ENCODE results near the gene ZSCAN18. TPM values are rescaled to one million over a fixed set of nuclear protein-coding genes. Genes with fewer than 3 reads are reported as not detected.

ZSCAN18 gene
- total RNA-seq, 1 donor from 2014 or later = 31.8 TPM

DNA sequence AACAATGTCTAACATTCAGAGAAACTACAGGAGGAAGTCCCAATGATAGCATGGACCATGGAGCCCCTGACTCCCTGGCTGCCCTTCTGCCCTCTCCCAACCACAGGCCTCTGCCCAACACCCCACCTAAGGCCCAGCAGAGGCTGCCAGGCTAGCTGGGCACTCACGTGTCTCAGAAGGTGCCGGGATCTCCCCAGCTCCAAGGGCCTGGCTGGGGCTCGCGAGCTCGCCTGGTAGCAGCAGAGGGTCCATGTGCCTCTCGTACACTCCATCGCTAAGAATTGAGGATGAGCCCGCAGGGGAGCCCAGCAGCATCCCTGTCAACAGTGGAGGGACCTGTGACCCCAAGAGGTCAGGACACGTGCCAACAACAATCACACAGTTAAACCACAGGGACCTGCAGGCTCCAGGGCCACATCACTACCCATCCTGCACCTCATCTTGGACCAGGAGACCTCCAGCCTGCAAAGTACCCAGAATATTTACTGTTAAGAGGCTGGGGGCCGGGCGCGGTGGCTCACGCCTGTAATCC lies 9.4 kb downstream of the ZSCAN18 start:
- H3K27me3 Mint-ChIP-seq (ENCODE audit: low read depth, unreplicated experiment) = no peaks in the 10 kb centered on the region
- no peaks in the 10 kb centered on the region for H3K4me1 Mint-ChIP-seq (ENCODE audit: low read depth, unreplicated experiment)
- no peaks in the 10 kb centered on the region for H3K4me1 ChIP-seq (ENCODE audit: insufficient read depth, low read length)
- H3K9me3 ChIP-seq (ENCODE audit: insufficient read depth, low read depth, low read length) = peaks cover 33% of the 10 kb centered on the region
- peaks cover 46% of the 10 kb centered on the region for H3K36me3 Mint-ChIP-seq (ENCODE audit: low read depth, unreplicated experiment)
- H3K79me2 ChIP-seq (ENCODE audit: insufficient read depth, low read length) = no peaks in the 10 kb centered on the region
- no peak overlapping the region for H3K27ac ChIP-seq (ENCODE audit: low read depth, low read length)
- no peak overlapping the region for H3K9ac ChIP-seq (ENCODE audit: low read length)
- H3K27ac Mint-ChIP-seq (ENCODE audit: unreplicated experiment) = no peak overlapping the region
- no peak overlapping the region for H3K4me3 ChIP-seq (ENCODE audit: insufficient read depth, low read depth, low read length)
- H3K4me2 ChIP-seq (ENCODE audit: low read length) = no peak overlapping the region
- H2AFZ ChIP-seq (ENCODE audit: low read depth, low read length) = no peak overlapping the region
- H3K27me3 ChIP-seq (ENCODE audit: insufficient read depth, low read length) = no peaks in the 10 kb centered on the region
- DNase-seq (ENCODE audit: low read depth) (no peak), FAIRE-seq (no peak)
- no peaks in the 10 kb centered on the region for H4K20me1 ChIP-seq (ENCODE audit: insufficient read depth, low read length)
- H3K9me3 Mint-ChIP-seq (ENCODE audit: unreplicated experiment) = peaks cover 18% of the 10 kb centered on the region
- no peak overlapping the region for H3K4me3 Mint-ChIP-seq (ENCODE audit: unreplicated experiment)
- no peaks in the 10 kb centered on the region for H3K36me3 ChIP-seq (ENCODE audit: insufficient read depth, low read length)
- TF ChIP-seq, protein P1, sequence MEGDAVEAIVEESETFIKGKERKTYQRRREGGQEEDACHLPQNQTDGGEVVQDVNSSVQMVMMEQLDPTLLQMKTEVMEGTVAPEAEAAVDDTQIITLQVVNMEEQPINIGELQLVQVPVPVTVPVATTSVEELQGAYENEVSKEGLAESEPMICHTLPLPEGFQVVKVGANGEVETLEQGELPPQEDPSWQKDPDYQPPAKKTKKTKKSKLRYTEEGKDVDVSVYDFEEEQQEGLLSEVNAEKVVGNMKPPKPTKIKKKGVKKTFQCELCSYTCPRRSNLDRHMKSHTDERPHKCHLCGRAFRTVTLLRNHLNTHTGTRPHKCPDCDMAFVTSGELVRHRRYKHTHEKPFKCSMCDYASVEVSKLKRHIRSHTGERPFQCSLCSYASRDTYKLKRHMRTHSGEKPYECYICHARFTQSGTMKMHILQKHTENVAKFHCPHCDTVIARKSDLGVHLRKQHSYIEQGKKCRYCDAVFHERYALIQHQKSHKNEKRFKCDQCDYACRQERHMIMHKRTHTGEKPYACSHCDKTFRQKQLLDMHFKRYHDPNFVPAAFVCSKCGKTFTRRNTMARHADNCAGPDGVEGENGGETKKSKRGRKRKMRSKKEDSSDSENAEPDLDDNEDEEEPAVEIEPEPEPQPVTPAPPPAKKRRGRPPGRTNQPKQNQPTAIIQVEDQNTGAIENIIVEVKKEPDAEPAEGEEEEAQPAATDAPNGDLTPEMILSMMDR (IDR thresholded peaks at IDR 0.05; ENCODE audit: insufficient read depth, low read depth, low read length) = no peak
- TF ChIP-seq EZH2 (IDR thresholded peaks at IDR 0.05; ENCODE audit: insufficient read depth, low read length) = no peak

DNA sequence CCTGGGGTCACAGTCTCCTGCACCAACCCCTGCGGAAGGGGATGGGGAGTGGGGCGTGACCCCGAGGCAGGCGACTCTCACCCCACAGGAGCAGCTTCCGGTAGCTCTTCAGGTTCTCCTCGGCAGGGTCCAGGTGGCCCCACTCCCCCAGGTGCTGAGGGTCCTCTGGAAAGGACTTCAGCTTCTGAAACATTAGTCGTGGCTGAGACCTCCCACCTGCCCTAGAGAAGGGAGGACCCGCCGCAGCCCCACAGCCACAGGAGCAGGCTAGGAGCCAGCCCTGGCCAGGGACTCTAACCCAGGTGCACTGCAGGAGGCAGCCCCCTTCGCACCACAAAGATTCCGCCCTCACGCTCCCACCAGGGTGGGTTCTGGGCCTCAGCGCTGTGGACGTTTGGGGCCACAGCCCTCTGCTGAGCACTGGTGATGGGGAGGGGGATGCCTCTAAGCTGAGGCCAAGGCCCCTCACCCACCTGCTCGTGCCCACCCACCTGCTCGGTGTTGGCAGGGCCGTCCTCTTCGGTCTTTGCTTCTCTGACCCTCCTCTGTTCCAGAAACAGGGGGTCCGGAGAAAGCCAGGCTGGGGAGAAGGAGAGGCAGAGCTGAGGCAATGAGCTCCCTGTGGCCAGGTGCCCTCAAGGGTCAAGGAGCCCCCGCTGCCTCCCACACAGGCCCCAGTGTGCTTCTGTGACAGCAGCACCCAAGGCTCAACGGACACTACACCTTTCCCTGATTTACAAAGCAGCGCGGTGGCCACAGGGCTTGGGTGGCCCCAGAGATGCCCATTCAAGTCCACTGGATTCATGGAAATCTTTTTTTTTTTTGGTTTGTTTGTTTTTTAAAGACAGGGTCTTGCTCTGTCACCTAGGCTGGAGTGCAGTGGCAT lies 11.0 kb downstream of the ZSCAN18 start:
- Histone ChIP-seq H3K9me3 (ENCODE audit: insufficient read depth, low read depth, low read length) (peaks cover 29% of the 10 kb centered on the region), H3K4me1 (ENCODE audit: insufficient read depth, low read length) (no peaks in the 10 kb centered on the region), H3K9ac (ENCODE audit: low read length) (no peak overlapping the region), H3K36me3 (ENCODE audit: insufficient read depth, low read length) (no peaks in the 10 kb centered on the region), H3K4me2 (ENCODE audit: low read length) (no peak overlapping the region), H3K27ac (ENCODE audit: low read depth, low read length) (no peak overlapping the region), H3K27me3 (ENCODE audit: insufficient read depth, low read length) (no peaks in the 10 kb centered on the region), H4K20me1 (ENCODE audit: insufficient read depth, low read length) (no peaks in the 10 kb centered on the region), H3K4me3 (ENCODE audit: insufficient read depth, low read depth, low read length) (no peak overlapping the region), H3K79me2 (ENCODE audit: insufficient read depth, low read length) (no peaks in the 10 kb centered on the region), H2AFZ (ENCODE audit: low read depth, low read length) (no peak overlapping the region)
- DNase-seq (ENCODE audit: low read depth) (no peak), FAIRE-seq (no peak)
- Mint-ChIP-seq H3K4me3 (ENCODE audit: unreplicated experiment) (no peak overlapping the region), H3K36me3 (ENCODE audit: low read depth, unreplicated experiment) (peaks cover 48% of the 10 kb centered on the region), H3K9me3 (ENCODE audit: unreplicated experiment) (peaks cover 21% of the 10 kb centered on the region), H3K27me3 (ENCODE audit: low read depth, unreplicated experiment) (no peaks in the 10 kb centered on the region), H3K27ac (ENCODE audit: unreplicated experiment) (no peak overlapping the region), H3K4me1 (ENCODE audit: low read depth, unreplicated experiment) (no peaks in the 10 kb centered on the region)
- TF ChIP-seq, protein P1 (IDR thresholded peaks at IDR 0.05; ENCODE audit: insufficient read depth, low read depth, low read length) = no peak
- no peak for TF ChIP-seq EZH2 (IDR thresholded peaks at IDR 0.05; ENCODE audit: insufficient read depth, low read length)

Data from astrocyte (in vitro differentiated cells and primary cell).